Fibroblast of villous mesenchyme (primary cell): ENCODE results near the gene UHMK1. TPM values are rescaled to one million over a fixed set of nuclear protein-coding genes. Genes with fewer than 3 reads are reported as not detected.
A peak's percentile ranks its signal among the peaks of the same experiment; 100 is the strongest.
"Not testable (repeated sequence)": the region's sequence is repeated elsewhere in the genome, so short reads cannot be mapped to it uniquely, and the experiment has no call there.

Experiments used
- DNase-seq: peaks from one replicate; pipeline ENCODE4 v3.0.0-alpha.2; 2010; ENCODE audit warnings: low read depth
- H3K4me3 ChIP-seq: 2 replicates; pipeline ENCODE4 v1.5.1; 2011; ENCODE audit warnings: low read depth, mild to moderate bottlenecking, low read length
- total RNA-seq: library from RNA; depleted of rRNA; stranded (reverse); fragments of >200 nt; gene quantifications from 2 replicates; pipeline ENCODE4 v1.2.3, GENCODE V29; 2012
- TF ChIP-seq, protein P1 (sequence below): IDR thresholded peaks from 2 replicates; pipeline ENCODE4 v1.5.1; 2012; ENCODE audit warnings: low read depth, mild to moderate bottlenecking, low read length; ENCODE audit not compliant: insufficient read depth

The UHMK1 gene, protein sequence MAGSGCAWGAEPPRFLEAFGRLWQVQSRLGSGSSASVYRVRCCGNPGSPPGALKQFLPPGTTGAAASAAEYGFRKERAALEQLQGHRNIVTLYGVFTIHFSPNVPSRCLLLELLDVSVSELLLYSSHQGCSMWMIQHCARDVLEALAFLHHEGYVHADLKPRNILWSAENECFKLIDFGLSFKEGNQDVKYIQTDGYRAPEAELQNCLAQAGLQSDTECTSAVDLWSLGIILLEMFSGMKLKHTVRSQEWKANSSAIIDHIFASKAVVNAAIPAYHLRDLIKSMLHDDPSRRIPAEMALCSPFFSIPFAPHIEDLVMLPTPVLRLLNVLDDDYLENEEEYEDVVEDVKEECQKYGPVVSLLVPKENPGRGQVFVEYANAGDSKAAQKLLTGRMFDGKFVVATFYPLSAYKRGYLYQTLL
- total RNA-seq, result 69.9 and 139 TPM in 2 replicates

DNA sequence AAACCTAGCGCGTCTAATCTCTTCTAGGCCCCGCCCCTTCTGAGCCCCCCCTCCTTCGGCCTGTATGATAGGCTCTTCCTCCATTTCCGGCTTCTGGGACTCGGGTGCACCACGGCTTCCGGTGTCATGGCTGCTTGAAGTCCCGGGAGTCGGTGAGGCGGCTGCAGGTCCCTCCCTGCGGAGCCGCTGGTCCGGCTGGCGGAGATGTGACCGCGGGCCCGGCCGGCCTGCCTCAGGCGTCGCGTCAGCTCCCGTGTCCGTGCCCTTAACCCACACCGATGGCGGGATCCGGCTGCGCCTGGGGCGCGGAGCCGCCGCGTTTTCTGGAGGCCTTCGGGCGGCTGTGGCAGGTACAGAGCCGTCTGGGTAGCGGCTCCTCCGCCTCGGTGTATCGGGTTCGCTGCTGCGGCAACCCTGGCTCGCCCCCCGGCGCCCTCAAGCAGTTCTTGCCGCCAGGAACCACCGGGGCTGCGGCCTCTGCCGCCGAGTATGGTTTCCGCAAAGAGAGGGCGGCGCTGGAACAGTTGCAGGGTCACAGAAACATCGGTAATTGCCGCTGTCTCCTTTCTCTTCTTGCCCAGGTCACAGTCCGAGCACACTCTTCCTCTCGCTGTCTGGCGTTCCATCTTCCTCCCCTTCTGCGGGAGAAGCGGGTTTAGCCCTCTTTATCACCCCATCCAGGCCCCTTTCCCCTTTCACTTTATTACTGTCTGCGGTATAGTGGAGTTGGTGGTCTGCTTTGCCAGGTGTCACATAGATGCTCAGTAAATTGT lies at the start of gene UHMK1:
TSS of gene UHMK1 (plus strand) at position 96 of the 773 bp plus-strand sequence. CDS start at position 279, 183 bp downstream.
- TF ChIP-seq, protein P1, sequence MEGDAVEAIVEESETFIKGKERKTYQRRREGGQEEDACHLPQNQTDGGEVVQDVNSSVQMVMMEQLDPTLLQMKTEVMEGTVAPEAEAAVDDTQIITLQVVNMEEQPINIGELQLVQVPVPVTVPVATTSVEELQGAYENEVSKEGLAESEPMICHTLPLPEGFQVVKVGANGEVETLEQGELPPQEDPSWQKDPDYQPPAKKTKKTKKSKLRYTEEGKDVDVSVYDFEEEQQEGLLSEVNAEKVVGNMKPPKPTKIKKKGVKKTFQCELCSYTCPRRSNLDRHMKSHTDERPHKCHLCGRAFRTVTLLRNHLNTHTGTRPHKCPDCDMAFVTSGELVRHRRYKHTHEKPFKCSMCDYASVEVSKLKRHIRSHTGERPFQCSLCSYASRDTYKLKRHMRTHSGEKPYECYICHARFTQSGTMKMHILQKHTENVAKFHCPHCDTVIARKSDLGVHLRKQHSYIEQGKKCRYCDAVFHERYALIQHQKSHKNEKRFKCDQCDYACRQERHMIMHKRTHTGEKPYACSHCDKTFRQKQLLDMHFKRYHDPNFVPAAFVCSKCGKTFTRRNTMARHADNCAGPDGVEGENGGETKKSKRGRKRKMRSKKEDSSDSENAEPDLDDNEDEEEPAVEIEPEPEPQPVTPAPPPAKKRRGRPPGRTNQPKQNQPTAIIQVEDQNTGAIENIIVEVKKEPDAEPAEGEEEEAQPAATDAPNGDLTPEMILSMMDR, result no peak
- DNase-seq, result peak; percentile 93
- peak within 1 kb of the TSS; percentile 97 for H3K4me3 ChIP-seq

DNA sequence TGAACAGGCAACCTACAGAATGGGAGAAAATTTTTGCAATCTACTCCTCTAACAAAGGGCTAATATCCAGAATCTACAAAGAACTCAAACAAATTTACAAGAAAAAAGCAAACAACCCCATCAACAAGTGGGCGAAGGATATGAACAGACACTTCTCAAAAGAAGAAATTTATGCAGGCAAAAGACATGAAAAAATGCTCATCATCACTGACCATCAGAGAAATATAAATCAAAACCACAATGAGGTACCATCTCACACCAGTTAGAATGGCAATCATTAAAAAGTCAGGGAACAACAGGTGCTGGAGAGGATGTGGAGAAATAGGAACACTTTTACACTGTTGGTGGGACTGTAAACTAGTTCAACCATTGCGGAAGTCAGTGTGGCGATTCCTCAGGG lies 43.3 kb upstream of the UHMK1 start:
- DNase-seq, H3K4me3 ChIP-seq: not testable (repeated sequence)

DNA sequence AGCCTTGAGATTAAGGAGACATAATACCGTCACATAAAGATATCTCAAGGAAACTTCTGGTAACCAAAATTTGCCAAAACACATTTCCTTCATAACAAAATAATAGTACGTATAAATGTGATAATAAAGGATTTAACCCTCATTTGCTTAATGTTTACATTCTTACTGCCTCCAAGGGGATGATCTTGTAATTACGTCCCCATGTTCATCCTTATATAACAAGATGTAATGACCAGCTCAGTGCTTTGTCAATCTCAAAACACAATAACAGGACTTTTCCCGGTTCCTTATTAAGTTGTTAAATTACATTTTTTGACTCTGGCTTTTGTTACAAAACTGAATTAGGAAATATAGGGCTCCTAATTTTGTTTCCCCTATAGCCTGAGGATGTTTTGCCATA lies 41.3 kb upstream of the UHMK1 start:
- no peak for DNase-seq
- TF ChIP-seq, protein P1, result no peak
- no peak overlapping the region for H3K4me3 ChIP-seq

DNA sequence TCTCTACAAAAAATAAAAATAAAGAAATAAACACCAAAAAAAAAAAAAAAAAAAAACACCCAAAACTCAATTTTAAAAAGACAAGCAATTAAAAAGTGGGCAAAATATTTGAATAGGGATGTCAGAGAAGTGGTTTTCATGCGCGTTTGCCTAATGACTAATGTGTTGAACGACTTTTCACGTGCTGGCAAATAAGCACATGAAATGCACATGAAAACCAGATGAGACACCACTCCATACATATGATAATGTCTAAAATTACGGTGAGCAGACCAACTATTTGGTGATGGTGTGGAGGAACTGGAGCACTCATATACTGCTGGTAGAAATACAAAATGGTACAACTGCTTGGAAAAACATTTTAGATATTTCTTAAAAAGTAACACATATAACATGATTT lies 39.4 kb upstream of the UHMK1 start:
- H3K4me3 ChIP-seq, result no peak overlapping the region
- DNase-seq, result no peak
- TF ChIP-seq, protein P1, result no peak

DNA sequence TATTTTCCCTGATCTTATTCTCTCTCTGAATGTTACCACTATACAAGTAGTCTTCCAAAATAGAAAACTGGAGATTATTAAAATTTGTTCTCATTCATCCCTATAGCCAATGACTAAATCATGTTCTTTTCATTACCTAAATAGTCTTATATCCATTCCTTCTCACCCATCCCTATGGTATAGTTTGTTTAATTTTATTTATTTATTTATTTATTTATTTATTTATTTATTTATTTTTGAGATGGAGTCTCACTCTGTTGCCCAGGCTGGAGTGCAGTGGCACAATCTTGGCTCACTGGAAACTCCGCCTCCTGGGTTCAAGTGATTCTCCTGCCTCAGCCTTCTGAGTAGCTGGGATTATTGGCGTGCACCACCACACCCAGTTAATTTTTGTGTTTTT lies 35.2 kb upstream of the UHMK1 start:
- H3K4me3 ChIP-seq, DNase-seq: not testable (repeated sequence)

DNA sequence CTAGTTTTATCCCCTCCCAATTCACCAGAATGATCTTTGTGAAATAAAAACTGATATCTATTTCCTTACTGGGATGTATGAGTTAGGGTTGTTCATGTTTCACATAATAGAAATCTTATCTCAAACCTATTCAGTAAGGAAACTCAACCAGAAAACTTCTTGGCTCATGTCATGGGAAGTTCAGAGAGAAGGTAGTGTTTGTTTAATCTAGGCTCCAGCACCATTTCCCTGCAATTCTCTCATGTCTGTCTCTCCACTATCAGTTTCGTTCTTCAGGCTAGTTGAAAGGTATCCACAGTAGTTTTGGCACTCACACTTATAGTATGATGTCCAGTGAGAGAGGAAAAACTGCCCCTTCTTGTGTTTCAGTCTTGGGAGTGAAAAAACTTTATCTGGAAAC lies 34.6 kb upstream of the UHMK1 start:
- no peak overlapping the region for H3K4me3 ChIP-seq
- DNase-seq, result no peak
- TF ChIP-seq, protein P1, result no peak

DNA sequence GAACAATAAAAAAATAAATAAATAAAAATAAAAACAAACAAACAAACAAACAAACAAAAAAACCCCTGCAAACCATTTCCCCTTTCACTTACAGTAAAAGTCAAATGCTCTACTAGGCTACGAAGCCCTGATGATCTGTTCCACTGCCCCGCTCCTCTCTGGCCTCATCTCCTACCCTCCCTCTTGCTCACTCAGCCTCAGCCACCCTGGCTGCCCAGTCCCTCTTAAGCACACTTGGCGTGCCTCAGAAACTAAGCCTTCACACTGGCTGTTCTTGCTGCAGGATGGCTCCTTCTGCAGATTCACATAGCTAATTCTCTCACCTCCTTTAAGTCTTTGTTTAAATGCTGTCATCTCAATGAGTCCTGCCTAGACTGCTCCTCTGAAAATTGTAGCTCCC lies 30.8 kb upstream of the UHMK1 start:
- TF ChIP-seq, protein P1, result no peak
- no peak for DNase-seq
- no peak overlapping the region for H3K4me3 ChIP-seq
